Head of caudate nucleus (tissue), 42 donors: Measurements from ENCODE around the gene GPR157.
A peak's percentile ranks its signal among the peaks of the same experiment; 100 is the strongest.

ENCODE experiments used
- DNase-seq, 42 donors: peaks; one replicate each; pipeline versions ENCODE4 v3.0.0 to v3.0.0-alpha.2; 2020 to 2021; ENCODE audit warnings: mixed read lengths in 7 of 42
- intact Hi-C: fragments of 100-400 bp; cut with DNase I; formaldehyde crosslinking; loops from one replicate; pipeline ENCODE4 v1.15.0; 2022

The GPR157 gene

DNA sequence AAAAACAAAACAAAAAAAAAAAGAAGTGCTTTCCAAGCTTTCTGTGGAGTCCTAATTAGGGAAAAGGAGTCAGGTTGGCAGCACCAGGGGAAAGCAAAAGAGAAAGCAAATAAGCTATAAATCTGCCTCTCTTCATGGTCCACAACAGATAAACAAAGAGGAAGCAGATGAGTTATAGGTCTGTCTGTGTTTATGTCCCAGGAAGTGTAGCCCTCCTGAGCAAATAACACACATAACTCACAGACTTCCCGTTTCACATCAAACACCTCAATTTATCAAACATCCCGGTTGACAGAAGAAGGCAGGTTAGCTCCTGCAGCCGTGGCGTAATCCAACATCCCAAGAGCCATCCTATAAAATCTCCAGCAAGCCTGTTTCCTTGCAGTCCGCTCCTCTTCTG lies 53.9 kb downstream of the GPR157 start:
- no peak for DNase-seq
- intact Hi-C loops = no loop called here

DNA sequence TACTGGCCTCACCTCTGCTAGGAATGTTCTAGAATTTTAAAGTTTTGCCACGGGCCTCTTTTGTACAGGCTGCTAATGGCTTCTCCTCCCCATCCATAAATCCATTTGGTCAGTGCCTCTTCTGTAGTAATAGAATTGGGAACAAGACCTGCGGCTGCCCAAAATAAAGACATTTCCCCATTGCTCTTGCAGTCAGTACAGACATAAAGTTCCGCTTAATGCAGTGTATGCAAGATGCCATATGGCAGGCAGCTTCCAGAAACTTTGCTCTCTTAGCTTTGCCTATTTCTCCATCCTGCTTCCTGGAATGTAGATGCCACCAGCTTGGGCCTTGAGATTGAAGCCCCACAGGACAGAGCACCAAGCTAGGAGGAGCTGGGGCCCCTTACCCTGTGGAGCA lies 55.8 kb downstream of the GPR157 start:
- peak in 1 of 42 donors; percentile 18 for DNase-seq
- intact Hi-C loops = no loop called here

DNA sequence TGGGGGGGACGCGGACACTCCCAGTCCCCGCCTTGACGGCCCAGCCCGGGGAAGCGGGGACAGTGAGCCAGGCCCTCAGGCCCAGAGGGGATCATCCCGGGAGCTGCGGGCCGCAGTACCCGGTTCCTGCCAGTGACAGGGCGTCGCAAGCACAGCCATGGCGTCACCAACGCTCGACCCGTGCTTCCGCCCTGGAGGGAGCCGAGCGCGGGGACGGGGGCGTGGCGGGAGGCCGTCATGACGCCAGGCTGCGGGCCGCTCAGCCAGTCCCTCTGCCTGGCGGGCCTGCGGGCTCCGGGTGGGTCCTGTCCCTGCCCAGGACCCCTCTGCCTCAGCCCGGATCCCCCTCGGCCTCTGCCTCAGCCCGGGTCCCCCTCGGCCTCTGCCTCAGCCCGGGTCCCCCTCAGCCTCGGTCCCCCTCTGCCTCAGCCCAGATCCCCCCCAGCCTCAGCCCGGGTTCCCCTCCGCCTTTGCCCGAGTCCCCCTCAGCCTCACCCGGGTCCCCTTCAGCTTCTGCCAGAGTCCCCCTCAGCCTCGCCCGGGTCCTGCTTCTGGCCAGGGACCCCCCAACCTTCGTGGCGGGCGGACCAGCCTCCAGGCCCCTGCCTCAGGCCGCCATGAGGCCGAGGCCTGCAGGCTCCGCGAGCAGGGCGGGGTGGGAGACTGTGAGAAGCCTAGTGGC lies 57.2 kb downstream of the GPR157 start:
- intact Hi-C loops = no loop called here
- no peak for DNase-seq

DNA sequence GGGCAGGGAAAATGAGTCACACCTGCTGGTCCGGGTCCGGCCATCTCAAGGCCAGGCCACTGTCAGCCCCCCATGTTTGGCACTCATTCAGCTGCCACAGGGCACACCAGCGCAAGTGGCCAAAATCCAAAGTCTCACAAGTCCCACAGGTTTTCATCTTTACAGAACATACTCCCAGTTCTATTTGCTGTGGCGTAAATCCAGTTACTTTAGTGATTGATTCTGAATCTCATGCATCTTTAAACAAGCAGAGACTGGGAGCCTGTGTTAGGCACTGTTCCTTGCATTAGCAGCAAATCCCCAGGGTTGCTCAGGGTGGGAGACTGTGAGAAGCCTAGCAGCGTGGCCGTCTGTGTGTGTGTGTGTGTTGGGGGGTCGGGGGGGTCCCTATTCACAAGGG lies 58.4 kb downstream of the GPR157 start:
- intact Hi-C loops = no loop called here
- DNase-seq = no peak

DNA sequence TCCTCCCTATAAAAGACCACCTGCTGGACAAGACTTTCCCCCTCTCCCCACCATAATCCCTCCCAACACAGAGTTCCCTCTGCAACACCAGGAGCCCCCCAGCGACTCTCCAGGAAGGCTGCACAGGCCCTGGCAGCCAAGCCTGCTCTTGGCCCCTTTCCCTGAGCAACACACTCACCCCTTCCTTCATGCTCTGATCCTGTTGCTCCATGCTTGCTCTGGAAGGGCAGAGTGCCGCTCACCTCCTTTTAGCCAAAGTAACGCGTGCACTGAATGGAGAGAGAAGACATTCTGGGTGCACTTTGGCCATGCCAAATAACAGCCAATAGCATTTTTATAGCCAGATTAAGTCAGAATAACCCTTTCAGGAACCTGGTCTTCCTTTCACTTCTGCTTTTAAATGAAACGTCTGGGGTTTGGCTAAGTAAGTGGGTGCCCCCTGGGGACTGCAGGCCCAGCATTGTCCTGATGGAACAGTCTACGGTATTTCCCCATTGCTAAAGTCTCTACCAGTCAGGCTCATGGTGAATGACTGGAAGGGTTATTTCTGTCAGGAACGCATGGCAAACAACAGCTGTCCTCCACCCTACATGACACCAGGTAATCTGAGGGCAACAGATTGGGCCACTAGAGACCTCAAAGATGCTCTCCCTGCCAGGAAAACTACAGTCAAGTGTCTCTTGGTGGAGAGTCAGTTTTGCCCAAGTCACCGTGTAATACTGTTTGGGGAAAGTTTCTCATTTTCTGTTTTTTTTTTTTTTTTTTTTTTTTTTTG lies 59.4 kb downstream of the GPR157 start, which contains the start of gene SLC2A5:
TSS of gene SLC2A5 (minus strand) at position 310 of the 775 bp plus-strand sequence. CDS start at position 211, 99 bp downstream.
- peak in 30 of 42 donors; percentile 13 to 61 (median 33) for DNase-seq
- intact Hi-C loops = no loop called here

DNA sequence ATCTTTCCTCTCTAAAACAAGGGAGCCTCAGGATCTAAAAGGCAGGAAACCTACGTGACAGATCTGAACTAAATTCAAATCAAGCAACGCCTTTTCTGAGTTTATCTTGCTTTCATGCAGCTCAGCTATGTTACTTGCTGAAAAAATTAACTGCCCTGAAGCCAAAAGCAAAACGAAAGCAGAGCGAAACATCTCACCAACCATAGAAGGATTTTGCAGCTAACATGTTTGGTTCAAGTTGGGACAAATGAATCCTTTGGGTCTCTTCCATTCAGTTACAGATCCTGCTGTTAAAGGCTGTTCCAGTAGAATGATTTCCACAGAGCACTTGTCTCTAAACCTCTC lies 59.9 kb downstream of the GPR157 start:
- intact Hi-C loops = no loop called here
- DNase-seq = no peak

DNA sequence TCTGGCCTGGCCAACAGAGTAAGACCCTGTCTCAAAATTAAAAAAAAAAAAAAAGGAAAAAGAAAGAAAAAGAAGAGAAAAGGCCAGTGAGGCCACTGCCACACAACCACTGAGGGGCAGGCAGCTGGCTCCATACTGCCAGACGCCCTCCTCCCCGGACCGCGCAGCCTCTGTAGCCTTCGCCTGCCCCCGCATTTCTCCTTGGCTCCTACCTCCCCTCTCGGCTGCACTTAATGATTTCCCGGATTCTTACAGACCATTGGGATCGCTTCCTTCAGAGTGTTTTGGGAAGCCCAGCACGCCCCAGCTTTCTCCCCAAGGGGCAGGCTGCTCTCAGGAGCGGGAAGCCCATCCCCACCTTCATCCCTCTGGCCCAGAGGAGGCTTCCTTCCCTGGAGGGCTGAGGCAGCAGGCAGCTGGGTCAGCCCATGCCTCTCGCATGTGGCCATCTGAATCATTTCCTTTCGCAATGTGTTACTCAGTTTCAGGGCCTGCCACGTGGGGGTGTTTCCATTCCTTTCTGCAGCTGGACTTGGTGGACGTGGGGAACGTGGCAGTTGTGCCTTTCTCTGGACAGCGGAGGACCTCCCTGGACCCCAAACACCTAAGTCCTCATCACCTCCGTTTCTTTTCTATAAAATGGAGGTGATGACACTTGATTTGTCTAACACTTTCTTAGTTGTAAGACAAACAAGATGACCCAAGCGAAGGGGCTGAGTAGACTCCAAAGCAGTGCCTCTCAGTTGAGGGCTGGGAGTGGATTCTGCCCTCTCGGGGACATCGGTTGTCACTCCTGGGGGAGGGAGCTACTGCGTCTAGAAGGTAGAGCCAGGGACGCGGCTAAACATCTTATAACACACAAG lies 61.7 kb downstream of the GPR157 start:
- intact Hi-C loops = no loop called here

DNA sequence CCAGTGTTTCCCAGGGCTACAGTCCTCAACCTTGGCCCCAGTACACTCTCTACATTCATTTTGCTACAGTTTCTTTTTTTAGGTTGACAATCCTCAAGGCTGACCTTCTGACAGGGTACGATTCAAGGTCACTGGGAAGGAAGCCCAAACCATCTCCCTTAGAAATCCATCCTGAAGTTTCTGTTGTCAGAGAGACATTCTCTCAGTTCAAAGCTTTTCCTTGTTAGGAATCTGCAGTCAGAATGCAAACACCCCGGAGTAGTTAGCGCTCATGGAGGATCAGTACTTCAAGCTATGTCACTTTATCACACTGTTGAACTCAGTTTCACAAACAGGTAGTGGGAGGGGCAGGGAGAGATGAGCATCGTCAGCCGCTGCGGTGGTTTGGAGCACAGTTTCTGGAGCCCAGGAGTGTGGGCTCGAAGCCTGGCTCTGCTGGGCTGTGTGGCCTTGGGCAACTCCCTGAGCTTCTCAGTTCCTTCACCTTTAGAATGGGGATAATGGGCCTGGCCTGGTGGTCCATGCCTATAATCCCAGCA lies 63.6 kb downstream of the GPR157 start:
- intact Hi-C loops = no loop called here
- DNase-seq = no peak

More for the DNA sequence above, 61.7 kb downstream of the GPR157 start:
- DNase-seq = peak in 38 of 42 donors; percentile 14 to 72 (median 44)

DNA sequence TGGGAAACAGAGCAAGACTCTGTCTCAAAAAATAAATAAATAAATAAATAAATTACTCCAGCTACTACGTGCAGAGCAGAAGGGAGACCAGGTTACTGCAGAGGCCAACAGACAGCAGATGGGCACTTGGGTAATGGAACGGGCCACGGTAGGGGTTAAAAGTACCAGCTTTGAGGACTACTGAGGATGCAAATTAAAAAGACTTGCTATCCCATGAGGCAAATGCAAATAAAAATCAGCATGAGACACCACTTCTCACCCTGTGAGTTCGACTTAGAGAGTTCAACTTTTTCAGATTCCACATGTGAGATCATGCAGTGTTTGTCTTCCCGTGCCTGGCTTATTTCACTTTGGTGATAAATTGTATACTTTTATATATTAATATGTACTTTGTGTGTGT lies 66.1 kb downstream of the GPR157 start:
- DNase-seq = no peak
- intact Hi-C loops = no loop called here

DNA sequence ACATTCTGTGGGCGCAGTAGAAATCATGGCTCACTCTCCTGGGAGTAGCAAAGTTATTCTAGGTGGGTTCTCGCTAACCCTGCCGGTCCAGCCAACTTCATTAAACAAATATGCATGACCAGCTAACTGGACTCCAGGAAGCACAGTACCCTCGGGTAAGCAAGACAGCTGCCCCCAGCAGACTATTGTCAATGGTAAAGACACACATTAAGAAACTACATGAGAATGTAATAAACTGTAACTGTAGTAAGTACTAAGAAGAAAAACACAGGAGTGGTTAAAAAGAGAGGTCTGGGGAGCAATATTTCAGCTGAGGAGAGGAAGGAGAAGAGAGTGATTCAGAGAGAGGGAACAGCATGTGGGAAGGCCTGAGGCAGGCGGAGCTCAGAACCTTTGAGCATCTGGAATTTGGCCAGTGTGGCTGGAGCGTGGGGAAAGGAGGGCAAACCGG lies 66.9 kb downstream of the GPR157 start:
- intact Hi-C loops = no loop called here
- no peak for DNase-seq

DNA sequence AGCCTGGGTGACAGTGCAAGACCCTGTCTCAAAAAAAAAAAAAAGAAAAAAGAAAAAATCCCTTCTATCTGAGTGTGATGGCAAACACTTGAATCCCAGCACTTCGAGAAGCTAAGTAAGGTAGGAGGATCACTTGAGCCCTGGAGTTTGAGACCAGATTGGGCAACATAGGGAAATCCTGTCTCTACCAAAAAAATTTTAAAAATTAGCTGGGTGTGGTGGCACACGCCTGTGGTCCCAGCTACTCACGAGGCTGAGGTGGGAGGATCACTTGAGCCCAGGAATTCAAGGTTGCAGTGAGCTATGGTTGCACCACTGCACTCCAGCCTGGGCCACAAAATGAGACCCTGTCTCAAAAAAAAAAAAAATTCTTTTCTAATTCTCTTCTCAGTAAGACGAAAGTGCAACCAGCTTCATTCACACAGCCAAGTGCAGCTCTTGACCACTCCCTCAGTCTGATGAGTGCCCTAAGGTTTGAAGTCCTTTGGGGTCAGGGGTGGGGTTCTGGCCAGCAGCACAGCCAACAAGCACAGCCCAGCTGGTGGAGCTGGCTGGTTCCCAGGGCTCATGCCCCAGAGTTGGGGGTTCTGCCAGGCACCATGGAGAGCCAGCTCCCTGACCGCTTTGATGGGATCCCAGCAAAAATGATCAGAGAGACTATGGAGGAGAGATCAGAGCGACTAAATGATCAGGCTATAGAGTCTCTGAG lies 67.5 kb downstream of the GPR157 start:
- intact Hi-C loops = no loop called here
- DNase-seq = peak in 11 of 42 donors; percentile 16 to 59 (median 41)

DNA sequence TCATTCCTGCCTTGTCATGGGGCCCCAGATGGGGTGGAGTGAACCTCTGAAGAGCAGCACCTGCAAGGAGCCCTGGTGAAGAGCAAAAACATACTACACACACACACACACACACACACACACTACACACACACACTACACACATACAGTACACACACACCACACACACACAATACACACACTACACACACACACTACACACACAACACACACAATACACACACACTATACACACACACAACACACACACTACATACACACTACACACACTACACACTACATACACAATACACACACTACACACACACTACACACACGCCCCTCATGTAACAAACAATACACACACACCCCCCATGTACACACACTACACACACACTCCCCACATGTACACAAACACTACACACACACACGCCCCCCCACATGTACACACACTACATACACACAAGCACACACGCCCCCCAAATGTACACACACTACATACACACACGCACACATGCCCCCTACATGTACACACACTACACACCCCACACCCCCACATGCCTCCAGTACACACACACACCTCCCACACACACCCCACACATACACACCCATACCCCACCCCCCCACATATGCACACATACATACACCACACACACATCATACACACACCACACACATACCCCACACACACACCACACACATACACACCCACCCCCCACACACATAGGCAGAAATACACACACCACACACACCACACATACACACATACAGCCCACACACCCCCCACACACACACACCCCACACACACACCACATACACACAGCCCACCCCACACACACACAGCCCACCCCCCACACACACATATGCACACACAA lies 68.8 kb downstream of the GPR157 start:
- intact Hi-C loops = no loop called here
- DNase-seq = no peak

DNA sequence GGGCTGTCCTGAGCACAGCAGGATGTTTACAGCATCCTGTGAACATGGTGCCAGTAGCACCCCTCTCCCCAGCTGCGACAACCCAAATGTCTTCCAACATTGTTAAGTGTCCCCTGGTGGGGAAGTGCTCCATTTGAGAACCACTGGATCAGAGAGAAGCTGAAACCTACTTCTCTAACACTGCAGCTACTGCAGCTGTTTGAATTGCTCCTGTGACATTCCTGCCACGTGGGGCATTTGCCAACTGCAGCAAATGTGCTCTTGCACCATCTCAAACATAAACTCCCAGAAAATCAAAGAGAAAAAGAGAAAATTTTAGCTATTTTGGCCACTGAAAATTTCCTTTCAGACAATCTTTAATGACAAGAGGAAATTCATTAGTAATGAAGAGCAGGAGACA lies 70.4 kb downstream of the GPR157 start:
- no peak for DNase-seq
- intact Hi-C loops = no loop called here

DNA sequence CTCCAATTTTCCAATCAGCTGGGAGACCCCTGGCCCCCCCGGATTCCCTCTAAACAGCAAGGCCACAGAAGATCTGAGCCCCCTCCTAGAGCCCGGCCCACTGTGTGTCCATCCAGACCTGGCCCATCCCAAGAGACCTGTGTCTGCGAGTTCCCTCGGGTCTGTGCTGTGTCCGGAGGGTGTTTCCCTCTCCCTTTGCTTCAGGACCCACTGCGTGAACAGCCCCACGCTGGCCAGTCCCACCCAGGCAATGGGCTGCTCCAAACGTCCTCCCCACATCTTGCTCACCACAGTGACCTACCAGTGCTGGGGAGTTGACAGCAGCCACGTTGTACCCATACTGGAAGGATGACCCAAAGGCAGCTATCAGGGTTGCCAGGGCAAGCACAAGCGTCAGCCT lies 71.1 kb downstream of the GPR157 start:
- DNase-seq = no peak
- intact Hi-C loops = no loop called here

DNA sequence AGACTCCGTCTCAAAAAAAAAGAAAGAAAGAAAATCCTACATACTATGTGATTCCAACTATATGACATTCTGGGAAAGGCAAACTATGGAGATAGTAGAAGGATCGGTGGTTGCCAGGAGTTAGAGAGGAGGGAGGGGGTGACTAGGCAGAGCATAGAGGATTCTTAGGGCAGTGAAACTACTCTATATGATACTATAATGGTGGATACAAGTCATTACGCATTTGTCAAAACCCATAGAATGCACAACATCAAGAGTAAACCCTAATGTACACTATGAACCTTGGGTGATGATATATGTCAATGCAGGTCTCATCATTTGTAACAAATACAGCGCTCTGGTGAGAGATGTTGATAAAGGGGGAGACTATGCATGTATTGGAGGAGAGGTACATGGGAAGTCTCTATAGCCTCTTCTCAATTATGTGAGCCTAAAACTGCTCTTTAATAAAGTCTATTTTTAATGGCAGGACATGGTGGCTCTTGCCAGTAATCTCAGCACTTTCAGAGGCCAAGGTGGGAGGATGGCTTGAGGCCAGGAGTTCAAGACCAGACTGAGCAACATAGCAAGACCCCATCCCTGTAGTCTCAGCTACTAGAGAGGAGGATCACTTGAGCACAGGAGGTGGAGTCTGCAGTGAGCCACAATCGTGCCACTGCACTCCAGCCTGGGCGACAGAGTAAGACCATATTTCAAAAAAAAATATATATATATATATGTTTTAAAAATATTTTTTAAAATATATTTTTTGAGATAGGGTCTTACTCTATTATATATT lies 76.4 kb downstream of the GPR157 start:
- intact Hi-C loops = no loop called here
- no peak for DNase-seq

DNA sequence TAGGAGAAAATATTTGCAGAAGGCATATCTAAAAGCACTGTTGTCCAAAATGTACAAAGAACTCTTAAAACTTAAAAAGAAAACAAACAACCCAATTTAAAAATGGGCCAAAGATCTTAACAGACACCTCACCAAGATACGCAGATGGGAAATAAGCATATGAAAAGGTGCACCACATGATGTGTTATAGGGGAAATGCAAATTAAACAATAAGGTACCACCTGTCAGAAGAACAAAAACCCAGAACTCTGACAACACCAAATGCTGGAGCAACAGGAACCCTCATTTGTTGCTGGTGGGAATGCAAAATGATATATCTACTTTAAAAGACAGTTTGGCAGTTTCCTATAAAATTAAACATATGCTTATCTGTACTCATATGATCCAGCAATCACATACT lies 77.5 kb downstream of the GPR157 start:
- no peak for DNase-seq
- intact Hi-C loops = no loop called here

DNA sequence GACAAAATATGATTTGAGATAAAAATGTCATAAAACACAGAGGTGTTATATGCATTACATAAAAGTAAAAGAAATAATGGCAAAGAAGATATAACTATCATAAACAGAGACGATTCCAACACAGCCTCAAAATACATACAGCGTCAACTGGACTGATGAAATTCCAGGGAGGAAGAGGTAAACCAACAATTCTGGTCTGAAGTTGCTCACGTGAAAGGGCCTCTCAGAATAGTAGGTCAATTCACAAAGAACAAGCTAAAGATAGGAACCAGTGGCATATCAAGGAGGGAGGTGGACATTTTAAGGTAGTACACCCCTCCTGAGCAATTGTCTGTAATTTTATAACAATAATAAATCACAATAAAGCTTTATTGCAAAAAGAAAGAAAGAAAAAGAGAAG lies 78.1 kb downstream of the GPR157 start:
- no peak for DNase-seq
- intact Hi-C loops = no loop called here
